GM18508 (cell line): Measurements from ENCODE around the gene SUGT1.

Experiments
- ATAC-seq: cut with Tn5 transposase; IDR thresholded peaks from one replicate; pipeline ENCODE4 v1.9.1; 2021; ENCODE audit warnings: moderate number of reproducible peaks; ENCODE audit not compliant: insufficient read depth, unreplicated experiment

The SUGT1 gene

GRCh38 chr13:52734075-52734623, 81.5 kb downstream of the SUGT1 start:
- no peak for ATAC-seq

GRCh38 chr13:52736891-52737290, 84.3 kb downstream of the SUGT1 start:
- ATAC-seq = no peak

DNA sequence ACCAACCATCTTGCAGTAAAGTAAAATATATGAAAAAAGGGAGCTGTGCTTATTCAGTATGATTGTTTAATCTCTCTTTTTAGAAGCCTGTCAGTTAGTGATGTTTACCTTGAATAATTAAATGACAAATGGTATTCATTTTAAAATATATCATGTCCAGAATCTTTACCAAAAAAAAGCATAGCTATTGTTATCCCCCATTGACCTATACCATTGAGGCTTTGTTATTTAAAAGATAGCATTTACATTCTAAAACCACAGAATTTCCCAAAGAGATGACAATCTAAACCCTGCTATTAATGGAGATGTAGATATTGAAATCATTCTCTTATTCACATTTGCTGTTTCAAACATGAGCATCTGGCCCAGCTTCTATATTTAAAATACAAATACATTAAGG, 84.8 kb downstream of the SUGT1 start:
- ATAC-seq = no peak

DNA sequence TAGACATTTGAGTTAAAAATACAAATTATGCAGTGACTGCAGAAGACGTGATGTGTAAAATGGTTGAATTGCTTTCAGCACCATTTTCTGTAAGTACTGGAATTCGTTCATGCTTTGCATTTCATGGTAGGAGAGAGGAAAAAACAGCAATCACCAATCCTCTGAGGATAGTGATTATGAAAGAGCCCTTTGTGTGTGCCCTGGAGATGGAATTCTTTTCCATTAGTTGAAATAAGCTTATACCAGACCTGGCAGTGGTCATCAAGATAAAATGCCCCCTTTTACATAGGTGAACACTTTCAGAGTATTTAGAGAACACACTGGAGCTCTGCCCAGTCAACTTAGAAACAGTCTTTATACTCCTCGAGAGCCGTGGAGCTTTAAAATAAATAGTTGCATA, 85.3 kb downstream of the SUGT1 start:
- no peak for ATAC-seq

GRCh38 chr13:52738719-52739467, 86.3 kb downstream of the SUGT1 start:
- no peak for ATAC-seq

DNA sequence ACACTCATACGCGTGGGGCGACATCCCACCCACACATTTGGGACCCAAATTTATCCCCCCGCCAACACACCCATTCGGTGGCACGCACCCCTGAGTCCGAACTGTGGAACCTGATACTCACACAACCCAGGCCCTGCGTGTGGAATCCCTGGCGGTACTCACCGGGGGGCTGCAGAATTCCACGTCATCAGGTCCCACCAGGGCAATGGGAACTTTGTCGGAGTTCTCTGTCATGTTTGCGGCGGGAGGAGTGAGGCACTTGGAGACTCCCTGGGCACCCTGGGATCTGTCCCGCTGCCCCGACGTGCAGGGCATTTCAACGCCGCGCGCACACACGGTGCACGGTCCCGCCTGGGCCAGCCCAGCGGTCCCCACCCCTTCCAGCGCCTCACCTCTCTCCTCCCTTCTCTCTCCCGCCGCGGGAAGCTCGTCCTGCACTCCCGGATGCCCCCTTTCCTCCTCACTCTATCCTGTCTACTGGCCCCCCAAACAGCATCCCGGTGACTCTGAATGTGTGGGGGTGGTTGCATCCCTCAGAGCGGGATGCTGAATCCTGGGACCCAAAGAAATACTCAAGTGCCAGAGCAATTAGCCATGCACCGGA, 86.9 kb downstream of the SUGT1 start, which contains the start of gene CNMD:
CNMD (minus strand) TSS at position 353 of the 604 bp plus-strand sequence; CDS start at position 234, 119 bp downstream.
- ATAC-seq = no peak

DNA sequence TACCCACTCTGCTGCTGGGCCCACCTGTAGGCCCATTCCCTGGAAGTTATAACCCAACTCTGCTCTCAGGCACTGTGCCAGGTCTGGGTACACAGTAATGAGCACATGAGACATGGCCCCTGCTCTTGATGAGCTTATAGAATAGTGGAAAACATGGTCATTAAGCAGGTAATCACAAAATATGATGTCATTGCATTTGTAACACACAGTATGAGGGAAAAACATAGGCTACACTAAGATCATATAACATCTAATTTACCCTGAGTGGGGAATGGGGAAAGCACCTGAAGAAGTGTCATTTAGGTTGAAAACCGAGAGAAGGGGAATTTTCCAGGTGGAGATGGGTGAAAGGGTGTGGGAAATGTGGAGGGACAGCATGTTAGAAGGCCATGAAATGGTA, 90.9 kb downstream of the SUGT1 start:
- no peak for ATAC-seq

DNA sequence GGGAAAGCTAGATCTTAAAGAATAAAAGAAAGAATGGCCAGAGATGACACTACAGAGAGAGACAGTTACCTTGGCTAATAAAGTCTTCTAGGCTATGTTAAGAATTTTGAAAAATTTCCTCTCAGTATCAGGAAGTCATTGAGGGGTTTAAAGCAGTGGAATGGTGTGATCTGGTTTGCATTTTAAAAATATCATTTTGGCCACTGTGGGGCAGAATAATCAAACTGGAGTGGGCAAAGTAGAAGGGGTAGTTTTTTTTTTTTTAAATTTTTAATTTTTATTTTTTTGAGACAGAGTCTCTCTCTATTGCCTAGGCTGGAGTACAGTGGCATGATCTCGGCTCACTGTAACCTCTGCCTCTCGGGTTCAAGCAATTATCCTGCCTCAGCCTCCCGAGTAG, 91.4 kb downstream of the SUGT1 start:
- no peak for ATAC-seq

GRCh38 chr13:52744842-52745375, 92.3 kb downstream of the SUGT1 start:
- no peak for ATAC-seq

GRCh38 chr13:52746141-52746540, 93.5 kb downstream of the SUGT1 start:
- no peak for ATAC-seq

DNA sequence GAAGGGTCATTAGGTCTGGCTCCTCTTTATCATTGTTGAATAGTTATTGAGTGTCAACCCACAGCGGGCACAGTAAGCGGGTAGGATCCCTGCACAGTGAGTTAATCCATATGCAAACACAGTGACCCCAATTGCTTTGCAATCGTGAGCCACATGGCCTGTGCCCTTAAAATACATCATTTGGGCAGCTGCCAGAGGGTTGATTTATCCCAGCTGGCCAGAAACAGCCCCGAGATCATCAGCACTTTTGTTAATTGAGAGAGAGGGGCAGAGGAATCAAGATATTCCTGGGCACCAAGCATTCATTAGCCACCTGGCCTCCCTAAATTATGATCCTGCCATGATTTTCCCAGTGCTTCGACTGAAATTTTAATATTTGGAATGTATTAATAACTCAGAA, 96.8 kb downstream of the SUGT1 start:
- ATAC-seq = no peak
